Occipital lobe (tissue), 2 donors: ENCODE results near the gene NCAM2. TPM values are rescaled to one million over a fixed set of nuclear protein-coding genes. Genes with fewer than 3 reads are reported as not detected.
"Not testable (repeated sequence)": the region's sequence is repeated elsewhere in the genome, so short reads cannot be mapped to it uniquely, and the experiment has no call there.

Source experiments
- DNase-seq: peaks from one replicate; lab custom pipeline; 2025; lab: John Stamatoyannopoulos, UW
- total RNA-seq: library from RNA; depleted of rRNA; stranded (reverse); fragments of >200 nt; gene quantifications from one replicate; pipeline ENCODE4 v1.2.3, GENCODE V29; 2014

NCAM2 gene
- total RNA-seq, 1 donor from 2014 or later = 82.8 TPM

- DNase-seq = no peak
Measured at GRCh38 chr21:21297211-21297610, 299.0 kb downstream of the NCAM2 start.

GRCh38 chr21:21301013-21301412, 302.8 kb downstream of the NCAM2 start:
- no peak for DNase-seq

GRCh38 chr21:21309510-21309909, 311.3 kb downstream of the NCAM2 start:
- DNase-seq = no peak

GRCh38 chr21:21324297-21324696, 326.1 kb downstream of the NCAM2 start:
- DNase-seq = no peak

GRCh38 chr21:21332492-21332891, 334.3 kb downstream of the NCAM2 start:
- DNase-seq = no peak

- no peak for DNase-seq
Measured at GRCh38 chr21:21341041-21341440, 342.8 kb downstream of the NCAM2 start.

GRCh38 chr21:21345296-21345695, 347.1 kb downstream of the NCAM2 start:
- no peak for DNase-seq

- DNase-seq = no peak
Measured at GRCh38 chr21:21345872-21346271, 347.7 kb downstream of the NCAM2 start.

- no peak for DNase-seq
Measured at GRCh38 chr21:21366277-21366676, 368.1 kb downstream of the NCAM2 start.

- no peak for DNase-seq
Measured at GRCh38 chr21:21367583-21367982, 369.4 kb downstream of the NCAM2 start.

- no peak for DNase-seq
Measured at GRCh38 chr21:21373969-21374368, 375.8 kb downstream of the NCAM2 start.

GRCh38 chr21:21383126-21383525, 384.9 kb downstream of the NCAM2 start:
- no peak for DNase-seq

GRCh38 chr21:21384977-21385376, 386.8 kb downstream of the NCAM2 start:
- DNase-seq = no peak

- DNase-seq = no peak
Measured at GRCh38 chr21:21385404-21385803, 387.2 kb downstream of the NCAM2 start.

- no peak for DNase-seq
Measured at GRCh38 chr21:21387916-21388315, 389.7 kb downstream of the NCAM2 start.

- no peak for DNase-seq
Measured at GRCh38 chr21:21394064-21394463, 395.9 kb downstream of the NCAM2 start.

- DNase-seq = no peak
Measured at GRCh38 chr21:21396424-21396823, 398.2 kb downstream of the NCAM2 start.

- DNase-seq = no peak
Measured at GRCh38 chr21:21397464-21397863, 399.3 kb downstream of the NCAM2 start.

GRCh38 chr21:21401444-21401843, 403.2 kb downstream of the NCAM2 start:
- no peak for DNase-seq

- not testable (repeated sequence) for DNase-seq
Measured at GRCh38 chr21:21402187-21402586, 404.0 kb downstream of the NCAM2 start.

GRCh38 chr21:21404261-21404660, 406.1 kb downstream of the NCAM2 start:
- not testable (repeated sequence) for DNase-seq

GRCh38 chr21:21406921-21407320, 408.7 kb downstream of the NCAM2 start:
- no peak for DNase-seq

- no peak for DNase-seq
Measured at GRCh38 chr21:21412096-21412495, 413.9 kb downstream of the NCAM2 start.

GRCh38 chr21:21415741-21416140, 417.5 kb downstream of the NCAM2 start:
- no peak for DNase-seq
